ENCODE results near the gene ITGA5. TPM values are rescaled to one million over a fixed set of nuclear protein-coding genes. Genes with fewer than 3 reads are reported as not detected.

The ITGA5 gene
- total RNA-seq (45.9 and 55.8 TPM in 2 replicates), polyA plus RNA-seq (52.6 and 53.2 TPM in 2 replicates)

DNA sequence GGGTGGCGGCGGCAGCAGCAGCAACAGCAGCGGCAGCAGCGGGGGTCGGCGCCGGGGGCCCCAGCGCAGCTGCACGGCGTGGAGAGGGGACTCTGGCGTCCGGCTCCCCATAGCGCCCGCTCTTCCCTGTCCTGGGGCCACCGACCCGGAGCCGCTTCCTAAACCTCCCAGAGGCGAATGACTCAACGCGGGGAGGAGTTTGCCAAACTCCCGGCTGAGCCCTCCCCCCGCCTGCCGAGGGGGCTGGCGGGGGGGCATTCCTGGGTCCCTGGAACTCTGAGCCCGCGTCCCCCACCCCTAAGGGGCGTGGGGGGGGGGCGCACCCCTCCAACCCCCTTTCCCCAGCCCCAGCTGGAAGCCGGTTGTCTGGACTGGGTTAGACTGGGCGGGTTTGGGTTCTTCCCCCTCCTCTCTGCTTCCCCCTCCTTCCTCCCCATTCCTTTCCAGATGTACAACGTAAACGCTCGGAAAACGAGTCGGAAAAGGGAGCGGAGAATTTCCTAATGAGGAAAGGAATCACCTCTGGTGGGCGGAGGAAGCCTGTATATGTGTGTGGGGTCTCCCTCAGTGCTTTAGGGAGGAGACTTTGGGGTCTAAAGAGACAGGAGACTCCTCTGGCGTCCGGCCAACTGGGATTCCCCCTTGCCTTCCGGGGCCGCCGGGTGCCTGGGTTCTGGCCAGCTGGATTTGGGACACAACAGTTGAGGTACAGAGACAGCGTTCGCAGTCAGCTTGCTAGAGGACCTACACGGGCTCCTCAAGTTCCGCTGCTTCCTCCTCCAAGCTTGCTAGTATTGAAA, at the start of gene ITGA5:
Gene ITGA5 (minus strand): TSS at position 179 of the 800 bp plus-strand sequence. CDS start 68 bp downstream, at position 111.
- H3K4me3 ChIP-seq: peak within 1 kb of the TSS; percentile 90
- peak; percentile 69 to 76 for DNase-seq (ENCODE audit: low read depth in 1 of 2, low spot score in 1 of 2)
- no peaks in the 10 kb centered on the region for H3K27me3 ChIP-seq
- no peaks in the 10 kb centered on the region for H3K9me3 ChIP-seq (ENCODE audit: low read depth)
- no peak for TF ChIP-seq CTCF (IDR thresholded peaks at IDR 0.05; ENCODE audit: low read depth, low read length)
- H3K36me3 ChIP-seq: no peaks in the 10 kb centered on the region
- H3K27ac ChIP-seq: peak within 1 kb of the TSS; percentile 41
- H3K4me1 ChIP-seq (ENCODE audit: low read depth): peaks cover 11% of the 10 kb centered on the region

DNA sequence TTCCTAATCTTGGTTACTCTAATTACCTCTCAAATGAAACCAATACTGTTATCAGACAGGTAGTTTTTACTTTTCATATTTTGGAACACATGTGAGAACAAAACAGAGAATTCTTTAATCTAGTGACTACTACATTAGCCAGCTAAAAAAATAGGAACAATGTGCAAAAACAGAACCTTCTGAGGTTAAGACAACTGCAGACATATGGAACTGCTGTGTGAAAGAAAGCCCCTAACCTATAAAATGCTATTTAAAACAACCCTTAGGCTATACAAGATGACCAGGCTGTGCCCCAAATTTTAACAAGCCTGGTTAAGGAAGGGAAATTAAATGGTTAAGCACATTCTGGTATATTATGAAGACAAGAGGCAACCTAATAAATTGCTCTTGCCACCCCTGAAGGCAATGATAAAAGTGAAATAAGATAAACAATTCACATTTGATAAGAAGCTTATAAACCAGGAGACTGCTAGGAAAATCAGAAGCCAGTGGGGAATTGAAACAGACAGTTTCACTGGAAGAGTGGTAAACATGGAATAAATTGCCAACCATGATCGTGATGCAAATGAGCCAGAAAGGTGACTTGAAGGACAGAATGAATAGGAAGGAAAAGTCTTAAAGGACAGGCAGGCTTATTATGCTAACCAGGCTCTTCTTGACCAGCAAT, 46.9 kb upstream of the ITGA5 start:
- Histone ChIP-seq H3K27me3 (peaks cover 48% of the 10 kb centered on the region), H3K27ac (no peak overlapping the region), H3K4me1 (ENCODE audit: low read depth) (no peaks in the 10 kb centered on the region), H3K4me3 (no peak overlapping the region), H3K36me3 (no peaks in the 10 kb centered on the region), H3K9me3 (ENCODE audit: low read depth) (no peaks in the 10 kb centered on the region)
- TF ChIP-seq CTCF (IDR thresholded peaks at IDR 0.05; ENCODE audit: low read depth, low read length): no peak
- no peak for DNase-seq (ENCODE audit: low read depth in 1 of 2, low spot score in 1 of 2)

GRCh38 chr12:54463484-54463883, 44.4 kb upstream of the ITGA5 start:
- Histone ChIP-seq H3K4me3 (no peak overlapping the region), H3K4me1 (ENCODE audit: low read depth) (no peaks in the 10 kb centered on the region), H3K27ac (no peak overlapping the region), H3K9me3 (ENCODE audit: low read depth) (no peaks in the 10 kb centered on the region), H3K27me3 (peaks cover 61% of the 10 kb centered on the region), H3K36me3 (no peaks in the 10 kb centered on the region)
- peak in 1 of 2 donors; percentile 36 for DNase-seq (ENCODE audit: low read depth in 1 of 2, low spot score in 1 of 2)
- no peak for TF ChIP-seq CTCF (IDR thresholded peaks at IDR 0.05; ENCODE audit: low read depth, low read length)

GRCh38 chr12:54463034-54463433, 44.0 kb upstream of the ITGA5 start:
- DNase-seq (ENCODE audit: low read depth in 1 of 2, low spot score in 1 of 2): peak in 1 of 2 donors; percentile 93
- Histone ChIP-seq H3K36me3 (no peaks in the 10 kb centered on the region), H3K4me1 (ENCODE audit: low read depth) (no peaks in the 10 kb centered on the region), H3K27ac (no peak overlapping the region), H3K9me3 (ENCODE audit: low read depth) (no peaks in the 10 kb centered on the region), H3K4me3 (no peak overlapping the region), H3K27me3 (peaks cover 61% of the 10 kb centered on the region)
- no peak for TF ChIP-seq CTCF (IDR thresholded peaks at IDR 0.05; ENCODE audit: low read depth, low read length)

DNA sequence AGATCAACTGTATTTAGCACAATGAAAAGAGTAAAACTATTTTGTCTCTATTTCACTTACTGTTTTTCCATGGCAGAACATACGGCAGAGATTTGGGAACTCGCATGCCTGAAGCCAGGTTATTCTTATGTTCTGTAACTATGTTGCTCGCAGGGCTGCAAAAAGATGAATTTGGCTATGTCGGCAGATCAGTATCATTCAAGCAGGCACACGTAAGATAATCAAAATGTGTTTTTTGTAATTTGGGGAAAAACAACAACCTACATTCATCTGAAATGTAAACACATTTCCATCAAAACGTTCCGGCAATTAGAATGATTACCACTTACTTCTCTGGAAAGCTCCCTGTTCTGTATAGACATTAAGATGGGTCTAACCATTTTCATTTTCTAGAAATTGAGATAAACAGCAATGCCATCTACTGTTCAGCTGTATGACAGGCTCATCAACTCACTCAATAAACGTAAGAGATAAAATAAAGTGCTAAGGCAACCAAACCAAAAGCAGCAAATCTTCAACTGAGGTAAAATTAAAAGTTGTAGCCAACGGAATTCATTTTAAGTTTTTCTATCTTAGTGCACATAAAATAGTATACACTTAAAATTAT, 41.4 kb upstream of the ITGA5 start:
- Histone ChIP-seq H3K9me3 (ENCODE audit: low read depth) (no peaks in the 10 kb centered on the region), H3K36me3 (no peaks in the 10 kb centered on the region), H3K27me3 (peaks cover 55% of the 10 kb centered on the region), H3K27ac (no peak overlapping the region), H3K4me1 (ENCODE audit: low read depth) (no peaks in the 10 kb centered on the region), H3K4me3 (no peak overlapping the region)
- no peak for DNase-seq (ENCODE audit: low read depth in 1 of 2, low spot score in 1 of 2)
- TF ChIP-seq CTCF (IDR thresholded peaks at IDR 0.05; ENCODE audit: low read depth, low read length): no peak

Measured in cardiac muscle cell (in vitro differentiated cells and primary cell).